AG08396 (cell line): ENCODE results near the gene KCNH8.

ENCODE experiments used
- DNase-seq: peaks from one replicate; pipeline ENCODE4 v3.0.0; 2012; ENCODE audit warnings: low spot score, mixed read lengths

KCNH8 gene

DNA sequence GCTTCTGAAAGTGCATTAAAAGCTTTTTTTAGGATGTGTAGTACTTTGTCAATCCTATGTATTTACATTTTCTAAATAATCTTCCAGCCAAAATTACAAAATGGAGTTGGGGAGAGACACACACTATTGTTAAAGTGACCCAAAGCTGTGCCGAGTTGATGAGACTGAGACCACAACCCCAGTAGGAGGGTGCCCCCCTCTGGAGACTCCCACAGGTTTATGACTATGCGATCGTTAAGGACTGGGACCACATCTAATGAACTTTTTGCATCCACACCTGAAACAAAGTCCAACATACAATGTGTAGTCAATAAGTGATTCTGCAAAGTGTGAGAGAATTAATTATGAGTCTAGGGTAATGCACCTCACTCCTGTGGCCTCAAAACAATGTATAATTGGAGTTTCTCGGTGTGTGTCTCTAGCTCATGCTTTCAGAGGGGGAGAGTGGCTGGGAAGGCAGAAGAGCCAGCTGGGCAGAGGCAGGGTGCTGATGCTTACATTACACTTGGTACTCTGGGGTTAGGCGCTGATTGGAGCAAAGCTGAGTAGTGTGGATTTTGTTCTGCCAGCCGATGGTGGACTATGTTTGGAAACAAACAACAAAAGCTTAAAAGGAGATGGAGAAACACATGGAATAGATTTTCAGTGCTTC lies 102.8 kb downstream of the KCNH8 start:
- no peak for DNase-seq

GRCh38 chr3:19254189-19254588 lies 105.9 kb downstream of the KCNH8 start:
- DNase-seq = no peak

DNA sequence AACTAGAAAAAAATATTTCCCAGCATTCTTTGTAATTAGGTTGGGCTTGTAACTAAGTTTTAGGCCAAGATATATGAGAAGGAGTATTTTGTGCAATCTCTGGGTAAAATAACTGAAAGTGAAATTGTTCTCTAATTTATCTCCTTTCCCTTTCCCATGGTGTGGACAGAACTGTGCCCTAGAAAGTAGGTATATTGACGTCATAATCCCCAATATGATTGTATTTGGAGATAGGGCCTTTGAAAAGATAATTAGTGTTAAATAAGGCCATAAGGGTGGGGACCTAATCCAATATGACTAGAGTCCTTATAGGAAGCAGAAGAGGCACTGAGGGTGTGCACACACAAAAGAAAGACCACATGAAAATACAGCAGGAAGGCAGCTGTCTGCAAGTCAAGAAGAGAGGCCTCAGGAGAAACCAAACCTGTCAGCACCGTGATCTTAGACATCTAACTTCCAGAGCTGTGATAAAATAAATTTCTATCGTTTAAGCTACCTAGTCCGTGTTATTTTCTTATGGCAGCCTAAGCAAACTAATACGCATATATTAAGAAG lies 106.6 kb downstream of the KCNH8 start:
- DNase-seq = no peak

GRCh38 chr3:19256313-19256712 lies 108.0 kb downstream of the KCNH8 start:
- DNase-seq = no peak

- no peak for DNase-seq
Measured at GRCh38 chr3:19263606-19264005, 115.3 kb downstream of the KCNH8 start.

- DNase-seq = no peak
Measured at GRCh38 chr3:19264424-19264823, 116.1 kb downstream of the KCNH8 start.

DNA sequence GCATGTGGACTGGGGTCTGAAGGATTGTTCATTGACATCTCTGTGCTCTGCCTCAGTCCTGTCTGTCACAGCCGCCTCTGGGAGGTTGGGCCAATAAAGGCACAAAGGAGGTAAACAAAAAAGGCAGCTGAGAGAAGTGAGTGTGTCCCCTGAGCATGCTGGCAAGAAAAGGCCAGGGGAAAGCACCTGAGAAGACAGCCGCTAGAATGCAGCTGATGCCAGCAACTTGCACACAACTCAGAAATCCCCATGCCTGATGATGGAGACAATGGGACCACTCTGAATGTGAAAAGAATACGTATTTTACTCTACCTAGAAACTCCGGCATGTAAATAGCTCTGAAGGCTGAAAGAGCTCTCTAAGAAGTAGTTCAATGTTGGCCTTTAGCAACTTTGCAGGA lies 118.7 kb downstream of the KCNH8 start:
- no peak for DNase-seq

DNA sequence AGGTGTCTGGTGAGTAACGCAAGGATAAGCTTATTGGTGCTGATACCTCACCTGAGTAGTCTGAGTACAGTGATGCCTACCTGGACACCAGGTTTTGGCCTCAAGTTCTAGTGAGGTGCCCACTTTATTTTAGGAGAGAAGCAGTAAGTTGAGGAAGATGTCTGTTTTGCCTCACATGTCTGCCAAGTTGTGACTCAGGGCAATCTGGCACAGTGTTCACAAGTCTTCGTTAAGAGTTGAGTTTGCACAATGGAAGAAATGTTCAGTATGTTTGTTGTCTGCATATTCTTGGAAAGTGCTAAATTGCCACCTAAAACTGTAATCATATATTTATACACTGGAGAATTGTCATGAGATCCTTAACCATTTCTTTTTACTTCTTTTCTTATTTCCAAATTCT lies 122.2 kb downstream of the KCNH8 start:
- DNase-seq = no peak

- DNase-seq = no peak
Measured at GRCh38 chr3:19272296-19272695, 124.0 kb downstream of the KCNH8 start.

DNA sequence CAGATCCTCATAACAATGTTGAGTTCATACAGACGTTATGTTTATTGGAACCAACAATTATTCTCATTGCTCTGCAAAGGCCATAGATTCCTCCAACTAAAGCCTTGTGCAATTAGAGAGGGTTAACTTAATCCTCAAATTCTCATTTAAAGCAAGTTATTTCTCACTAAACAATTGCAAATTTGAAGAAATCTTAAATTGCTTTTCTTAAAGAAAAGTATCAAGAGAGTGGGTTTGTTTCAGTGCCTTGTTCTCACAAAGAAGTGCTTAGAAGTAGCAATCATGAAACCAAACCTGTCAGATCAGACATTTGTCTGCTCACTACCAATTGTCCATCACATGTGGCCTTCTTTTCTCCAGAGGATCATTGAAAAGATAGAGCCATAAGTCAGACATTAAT lies 124.8 kb downstream of the KCNH8 start:
- no peak for DNase-seq

DNA sequence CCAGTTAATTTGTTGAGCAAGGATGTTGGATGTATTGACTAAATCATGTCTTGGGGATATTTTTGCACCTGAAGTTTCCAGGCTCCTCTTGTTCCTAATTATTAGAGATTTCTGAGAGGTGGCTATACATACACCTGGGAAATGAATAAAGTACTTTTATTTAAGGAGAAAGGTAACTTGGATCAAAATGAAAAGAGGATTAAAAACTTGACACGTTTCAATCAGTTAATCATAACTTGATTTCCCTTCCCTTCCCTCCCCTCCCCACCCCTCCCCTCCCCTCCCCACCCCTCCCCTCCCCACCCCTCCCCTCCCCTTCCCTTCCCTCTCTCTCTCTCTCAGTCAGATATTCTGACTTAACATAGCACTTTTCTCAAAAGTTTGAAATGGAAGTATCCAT lies 126.3 kb downstream of the KCNH8 start:
- DNase-seq = no peak

GRCh38 chr3:19284974-19285373 lies 136.7 kb downstream of the KCNH8 start:
- DNase-seq = no peak

- no peak for DNase-seq
Measured at GRCh38 chr3:19293295-19293694, 145.0 kb downstream of the KCNH8 start.

- DNase-seq = no peak
Measured at GRCh38 chr3:19295208-19295607, 146.9 kb downstream of the KCNH8 start.

GRCh38 chr3:19331931-19332330 lies 183.6 kb downstream of the KCNH8 start:
- no peak for DNase-seq

DNA sequence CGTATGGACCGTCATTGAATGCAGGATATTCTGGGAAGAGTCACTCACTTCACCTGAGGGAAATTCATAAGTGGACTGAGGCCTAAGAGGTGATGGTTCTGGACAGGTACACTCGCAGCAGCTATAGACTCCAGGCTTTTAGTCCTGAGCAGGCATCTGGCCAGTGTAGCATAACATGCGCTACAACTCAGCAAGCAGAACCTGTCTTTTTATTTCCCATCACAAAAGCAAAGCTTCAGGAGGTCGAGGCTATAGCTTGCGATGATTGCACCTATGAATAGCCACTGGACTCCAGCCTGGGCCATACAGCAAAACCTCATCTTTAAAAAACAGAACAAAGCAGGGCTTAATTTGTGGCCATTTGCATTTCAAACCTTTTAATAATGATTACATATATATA lies 185.8 kb downstream of the KCNH8 start:
- no peak for DNase-seq

DNA sequence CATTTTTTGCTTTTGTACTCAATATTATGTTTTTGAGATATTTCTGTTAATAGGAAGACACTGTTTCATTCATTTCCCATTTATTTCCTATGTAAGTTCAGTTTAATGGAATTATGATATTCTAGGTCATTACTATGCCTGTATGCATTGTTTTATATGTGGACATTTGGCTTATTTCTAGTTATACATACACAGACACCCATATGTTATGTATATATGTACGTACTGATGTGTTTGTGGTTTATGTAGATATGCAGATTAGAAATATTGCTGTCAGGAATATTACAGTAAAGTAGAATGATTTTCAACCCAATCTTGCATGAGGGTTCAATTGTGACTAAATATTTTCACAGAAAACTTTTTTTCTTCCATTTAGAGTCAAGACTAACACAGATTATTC lies 190.5 kb downstream of the KCNH8 start:
- DNase-seq = no peak

DNA sequence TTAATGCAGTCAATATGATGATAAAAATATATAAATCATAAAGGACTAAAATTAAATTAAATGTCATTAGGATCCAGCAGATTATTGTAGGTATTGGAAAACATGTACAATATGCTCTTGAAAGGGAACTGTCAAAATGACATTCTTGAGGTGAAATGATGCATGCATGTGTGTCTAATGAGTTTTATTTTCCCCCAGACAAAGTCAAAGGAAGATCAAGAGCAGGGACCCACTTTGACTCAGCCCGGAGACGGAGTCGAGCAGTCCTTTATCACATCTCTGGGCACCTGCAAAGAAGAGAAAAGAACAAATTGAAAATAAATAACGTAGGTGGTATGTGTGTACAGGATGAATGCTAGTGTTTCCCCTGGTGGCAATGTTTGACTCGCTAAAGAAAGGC lies 194.1 kb downstream of the KCNH8 start:
- no peak for DNase-seq

DNA sequence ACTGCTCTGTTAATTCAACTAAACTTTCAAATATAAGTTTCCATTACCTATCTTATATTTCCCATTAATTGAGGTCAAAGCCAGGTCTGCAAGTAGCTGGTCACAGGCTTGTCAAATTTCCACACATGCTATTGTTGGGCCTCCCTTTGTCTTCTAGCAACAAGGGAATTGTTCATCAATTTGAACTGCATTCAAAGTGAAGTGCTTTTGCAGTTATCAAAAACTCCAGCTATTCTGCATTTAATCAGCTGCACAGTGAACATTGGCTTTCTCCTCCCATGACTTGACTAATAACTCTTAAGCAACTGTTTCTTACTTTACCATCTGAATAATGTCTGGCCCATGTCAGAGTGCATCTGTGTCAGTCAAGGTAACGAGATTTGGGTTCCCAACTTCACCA lies 198.4 kb downstream of the KCNH8 start:
- no peak for DNase-seq

DNA sequence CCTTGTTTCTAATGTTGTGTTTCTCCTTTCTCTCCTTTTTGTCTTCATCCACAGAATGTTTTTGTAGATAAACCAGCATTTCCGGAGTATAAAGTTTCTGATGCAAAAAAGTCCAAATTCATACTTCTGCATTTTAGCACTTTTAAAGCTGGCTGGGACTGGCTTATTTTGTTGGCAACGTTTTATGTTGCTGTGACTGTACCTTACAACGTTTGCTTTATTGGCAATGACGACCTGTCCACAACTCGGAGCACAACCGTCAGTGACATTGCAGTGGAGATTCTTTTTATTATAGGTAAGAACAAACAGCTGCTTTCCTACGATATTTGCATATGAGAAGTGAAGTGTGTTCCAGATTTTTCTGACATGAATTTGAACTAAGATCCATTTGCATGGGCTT lies 199.4 kb downstream of the KCNH8 start:
- no peak for DNase-seq

GRCh38 chr3:19348500-19348899 lies 200.2 kb downstream of the KCNH8 start:
- DNase-seq = no peak

- DNase-seq = peak; percentile 4
Measured at GRCh38 chr3:19348941-19349564, 200.7 kb downstream of the KCNH8 start.

DNA sequence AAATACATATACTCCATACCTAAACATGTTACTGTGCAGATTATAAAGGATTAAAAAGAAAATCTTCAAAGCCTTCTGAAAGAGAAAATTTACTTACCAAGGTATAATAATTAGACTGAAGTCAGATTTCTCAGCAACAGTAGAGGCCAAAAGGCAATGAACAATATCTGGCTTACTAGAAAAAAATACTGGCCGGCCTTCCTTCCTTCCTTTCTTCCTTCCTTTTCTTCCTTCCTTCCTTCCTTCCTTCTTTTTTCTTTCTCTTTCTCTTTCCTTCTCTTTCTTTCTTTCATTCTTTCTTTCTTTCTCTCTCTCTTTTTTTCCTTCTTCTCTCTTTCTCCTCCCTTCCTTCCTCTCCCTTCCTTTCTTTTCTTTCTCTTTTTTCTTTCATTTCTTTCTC lies 209.6 kb downstream of the KCNH8 start:
- DNase-seq = no peak

DNA sequence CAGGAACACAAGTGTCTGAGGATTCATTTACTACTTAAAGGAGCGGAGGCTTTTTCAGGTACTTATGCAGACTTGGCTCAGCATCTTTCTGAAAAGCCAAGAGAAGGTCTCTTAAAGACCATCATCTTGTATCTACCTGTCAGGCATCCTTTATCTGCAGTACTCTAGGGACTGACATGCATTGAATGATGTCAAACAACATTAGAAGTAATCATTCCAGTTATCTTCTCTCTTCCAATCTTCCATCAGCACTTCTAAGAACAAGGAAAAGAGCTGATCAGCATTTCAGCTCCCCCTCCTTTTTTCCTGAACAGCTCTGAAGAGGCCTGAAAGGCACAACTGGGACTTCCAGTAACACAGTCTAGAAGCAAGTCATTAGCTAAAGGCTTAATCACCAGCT lies 214.8 kb downstream of the KCNH8 start:
- no peak for DNase-seq
